ENCODE data around the gene FMNL2.

FMNL2 gene

DNA sequence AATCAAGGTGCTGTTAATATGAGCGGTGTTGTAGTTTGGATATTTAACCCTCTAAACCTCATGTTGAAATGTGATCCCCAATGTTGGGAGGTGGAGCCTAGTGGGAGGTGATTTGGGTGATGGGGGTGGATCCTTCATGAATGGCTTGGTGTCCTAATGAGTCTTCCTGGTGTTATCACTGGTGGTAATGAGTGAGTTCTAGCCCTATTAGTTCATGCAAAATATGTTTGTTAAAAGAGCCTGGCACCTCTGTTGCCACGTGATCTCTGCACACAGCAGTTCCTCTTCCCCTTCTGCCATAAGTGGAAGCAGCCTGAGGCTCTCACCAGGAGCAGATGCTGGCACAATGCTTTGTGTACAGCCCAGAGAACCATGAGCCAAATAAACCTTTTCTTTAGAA lies 158.4 kb downstream of the FMNL2 start:
- no peak for DNase-seq (ENCODE audit: low read depth, low spot score)
- in situ Hi-C loops (cut with HindIII; ENCODE audit: low sequenced_read_pairs), result no loop called here
- TF ChIP-seq, protein P1, sequence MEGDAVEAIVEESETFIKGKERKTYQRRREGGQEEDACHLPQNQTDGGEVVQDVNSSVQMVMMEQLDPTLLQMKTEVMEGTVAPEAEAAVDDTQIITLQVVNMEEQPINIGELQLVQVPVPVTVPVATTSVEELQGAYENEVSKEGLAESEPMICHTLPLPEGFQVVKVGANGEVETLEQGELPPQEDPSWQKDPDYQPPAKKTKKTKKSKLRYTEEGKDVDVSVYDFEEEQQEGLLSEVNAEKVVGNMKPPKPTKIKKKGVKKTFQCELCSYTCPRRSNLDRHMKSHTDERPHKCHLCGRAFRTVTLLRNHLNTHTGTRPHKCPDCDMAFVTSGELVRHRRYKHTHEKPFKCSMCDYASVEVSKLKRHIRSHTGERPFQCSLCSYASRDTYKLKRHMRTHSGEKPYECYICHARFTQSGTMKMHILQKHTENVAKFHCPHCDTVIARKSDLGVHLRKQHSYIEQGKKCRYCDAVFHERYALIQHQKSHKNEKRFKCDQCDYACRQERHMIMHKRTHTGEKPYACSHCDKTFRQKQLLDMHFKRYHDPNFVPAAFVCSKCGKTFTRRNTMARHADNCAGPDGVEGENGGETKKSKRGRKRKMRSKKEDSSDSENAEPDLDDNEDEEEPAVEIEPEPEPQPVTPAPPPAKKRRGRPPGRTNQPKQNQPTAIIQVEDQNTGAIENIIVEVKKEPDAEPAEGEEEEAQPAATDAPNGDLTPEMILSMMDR (IDR thresholded peaks at IDR 0.05; ENCODE audit: low read depth, low read length), result no peak

DNA sequence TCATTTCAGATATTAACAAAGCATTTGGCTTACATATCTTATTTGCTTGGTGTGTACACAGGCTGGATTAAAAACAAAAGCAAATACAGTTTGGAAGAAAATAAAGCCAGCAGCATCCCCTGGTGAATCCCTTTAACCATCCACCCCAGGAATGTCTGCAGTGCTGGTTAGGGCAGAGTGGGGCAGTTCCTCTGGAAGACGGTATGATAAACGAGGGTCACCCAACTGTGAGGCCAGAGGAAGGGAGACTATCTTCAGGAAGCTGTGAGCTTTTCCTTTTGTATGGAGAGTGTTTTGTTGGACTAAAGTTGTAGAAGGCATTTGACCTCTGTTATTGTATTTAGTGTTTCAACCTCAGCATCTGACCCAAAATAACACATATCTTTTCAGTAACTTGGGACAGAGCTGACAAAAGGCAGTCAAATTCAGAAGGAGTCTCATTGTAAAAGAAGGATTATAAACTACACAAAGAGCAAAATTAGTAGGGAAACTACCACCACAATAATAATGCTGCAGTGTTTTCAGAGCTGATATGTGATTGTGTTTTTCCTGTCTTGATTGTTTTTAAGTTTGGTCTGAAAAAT lies 159.1 kb downstream of the FMNL2 start:
- H3K4me3 ChIP-seq (ENCODE audit: low read depth, low read length), result no peak overlapping the region
- TF ChIP-seq, protein P1 (IDR thresholded peaks at IDR 0.05; ENCODE audit: low read depth, low read length), result no peak
- no peak for DNase-seq (ENCODE audit: low read depth, low spot score)
- in situ Hi-C loops (cut with HindIII; ENCODE audit: low sequenced_read_pairs), result no loop called here

More for the DNA sequence above, 158.4 kb downstream of the FMNL2 start:
- H3K4me3 ChIP-seq (ENCODE audit: low read depth, low read length), result no peak overlapping the region

DNA sequence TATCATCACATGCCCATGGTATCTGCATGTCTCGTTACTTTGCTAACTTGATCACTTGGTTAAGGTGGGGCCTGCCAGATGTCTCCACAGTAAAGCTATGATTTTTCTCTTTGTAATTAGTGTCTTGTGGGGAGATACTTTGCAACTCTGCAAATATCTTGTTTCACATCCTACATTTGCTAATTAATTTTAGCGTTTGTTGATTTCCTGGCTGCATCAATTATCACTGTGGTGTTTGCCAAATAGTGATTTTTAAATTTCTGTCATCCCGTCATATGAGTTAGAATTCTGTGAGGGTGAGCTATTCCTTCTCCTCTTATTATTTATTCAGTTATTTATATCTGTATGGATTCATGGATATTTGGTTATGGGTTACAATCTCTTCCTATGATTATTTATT lies 161.4 kb downstream of the FMNL2 start:
- TF ChIP-seq, protein P1 (IDR thresholded peaks at IDR 0.05; ENCODE audit: low read depth, low read length), result no peak
- DNase-seq (ENCODE audit: low read depth, low spot score), result no peak
- H3K4me3 ChIP-seq (ENCODE audit: low read depth, low read length), result no peak overlapping the region
- in situ Hi-C loops (cut with HindIII; ENCODE audit: low sequenced_read_pairs), result no loop called here

DNA sequence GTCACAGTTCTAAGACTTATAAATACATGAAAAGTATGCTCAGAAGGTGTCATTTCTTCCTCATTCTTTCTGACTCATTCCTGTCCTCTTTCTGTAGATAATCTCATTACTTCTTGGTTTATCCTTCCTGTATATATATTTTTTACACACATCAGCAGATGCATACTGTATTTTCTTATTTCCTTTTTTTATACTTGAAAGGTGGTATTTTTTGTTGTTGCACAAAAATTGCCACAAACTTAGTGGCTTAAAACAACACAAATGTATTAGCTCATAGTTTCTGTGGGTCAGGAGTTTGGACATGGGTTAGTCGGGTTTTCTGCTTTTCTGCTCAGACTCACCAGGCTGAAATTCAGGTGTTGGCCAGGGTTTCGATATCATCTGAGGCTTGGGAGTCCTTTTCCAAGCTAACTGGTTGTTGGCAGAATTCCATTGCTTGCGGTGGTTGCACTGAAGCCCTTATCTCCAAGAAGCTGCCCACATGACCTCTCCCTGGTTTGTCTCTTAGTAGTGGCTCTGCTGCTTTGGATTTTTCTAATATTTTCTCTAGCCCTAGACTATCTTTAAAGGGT lies 162.6 kb downstream of the FMNL2 start:
- H3K4me3 ChIP-seq (ENCODE audit: low read depth, low read length), result no peak overlapping the region
- TF ChIP-seq, protein P1 (IDR thresholded peaks at IDR 0.05; ENCODE audit: low read depth, low read length), result no peak
- DNase-seq (ENCODE audit: low read depth, low spot score), result peak; percentile 75
- in situ Hi-C loops (cut with HindIII; ENCODE audit: low sequenced_read_pairs), result no loop called here

DNA sequence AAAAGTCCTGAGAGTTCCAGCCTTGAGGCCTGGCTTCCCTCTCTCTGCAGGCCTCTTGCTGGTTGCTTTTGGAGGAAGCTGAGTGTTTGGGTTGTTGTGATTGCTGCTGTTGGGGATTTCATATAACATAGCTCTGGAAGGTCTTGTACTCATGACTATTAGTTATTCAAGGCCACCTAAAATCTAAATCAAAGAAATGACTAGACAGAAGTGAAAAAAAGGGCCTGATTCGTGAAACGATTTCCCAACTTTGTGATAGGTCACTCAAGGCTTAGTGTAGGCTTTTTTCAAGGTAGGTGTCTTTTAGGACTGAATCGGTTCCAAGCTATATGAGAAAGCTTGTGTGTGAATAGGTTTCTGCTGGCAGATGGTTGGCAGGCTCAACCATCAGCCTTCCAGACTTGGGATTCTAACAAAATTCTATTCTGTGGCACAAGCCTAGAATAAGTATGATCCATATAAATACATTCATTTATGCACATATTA lies 164.4 kb downstream of the FMNL2 start:
- in situ Hi-C loops (cut with HindIII; ENCODE audit: low sequenced_read_pairs), result no loop called here
- H3K4me3 ChIP-seq (ENCODE audit: low read depth, low read length), result no peak overlapping the region
- TF ChIP-seq, protein P1 (IDR thresholded peaks at IDR 0.05; ENCODE audit: low read depth, low read length), result no peak
- DNase-seq (ENCODE audit: low read depth, low spot score), result no peak

DNA sequence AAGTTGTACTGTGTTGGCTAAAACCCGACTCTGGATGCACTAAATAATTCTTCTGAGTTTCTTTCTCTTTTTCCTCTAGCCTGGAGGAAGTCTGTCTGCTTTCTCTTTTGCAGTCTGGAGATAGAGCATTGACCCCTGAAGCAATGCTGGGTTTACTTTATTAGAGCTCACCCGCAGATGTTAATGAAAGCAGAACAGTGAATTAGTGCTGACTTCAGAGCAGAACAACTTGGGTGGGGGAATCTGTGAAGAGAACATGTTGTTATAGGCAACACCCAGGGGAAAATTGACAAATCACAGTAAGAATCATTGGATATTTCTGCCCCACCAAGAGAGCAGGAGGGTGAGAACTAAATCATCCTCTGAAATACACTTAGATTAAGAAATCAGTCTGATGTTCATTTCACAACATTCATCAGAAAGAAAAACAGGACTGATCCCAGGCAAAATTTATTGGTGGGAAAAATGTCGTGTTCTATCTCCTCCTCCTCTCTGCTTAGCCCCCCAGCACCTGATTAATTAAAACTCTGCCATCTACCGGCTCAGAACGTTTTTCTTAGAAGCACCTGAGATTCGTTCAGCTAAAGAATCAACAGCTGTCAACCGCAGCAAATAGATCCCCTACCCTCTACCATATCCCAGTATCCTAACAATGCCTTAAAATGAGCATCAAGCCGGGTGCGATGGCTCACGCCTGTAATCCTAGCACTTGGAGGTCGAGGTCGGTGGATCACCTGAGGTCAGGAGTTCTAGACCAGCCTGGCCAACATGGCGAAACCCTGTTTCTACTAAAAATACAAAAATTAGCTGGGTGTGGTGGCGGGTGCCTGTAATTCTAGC lies 165.1 kb downstream of the FMNL2 start:
- TF ChIP-seq, protein P1 (IDR thresholded peaks at IDR 0.05; ENCODE audit: low read depth, low read length), result no peak
- in situ Hi-C loops (cut with HindIII; ENCODE audit: low sequenced_read_pairs), result no loop called here

More for the DNA sequence above, 165.1 kb downstream of the FMNL2 start:
- peak; percentile 79 for DNase-seq (ENCODE audit: low read depth, low spot score)
- no peak overlapping the region for H3K4me3 ChIP-seq (ENCODE audit: low read depth, low read length)

All from astrocyte of the spinal cord (primary cell).